ENCODE measurements around the gene TMEFF1. TPM values are rescaled to one million over a fixed set of nuclear protein-coding genes. Genes with fewer than 3 reads are reported as not detected.

TMEFF1 gene
- total RNA-seq, 1 donor from 2014 or later: 103 TPM

GRCh38 chr9:100486479-100487176, 13.7 kb downstream of the TMEFF1 start:
- no peaks in the 10 kb centered on the region for H3K27me3 ChIP-seq
- no peaks in the 10 kb centered on the region for H3F3A ChIP-seq (ENCODE audit: low read depth)
- DNase-seq (ENCODE audit: low spot score): no peak
- TF ChIP-seq EZH2phosphoT487 (IDR thresholded peaks at IDR 0.05) (no peak), EZH2 (IDR thresholded peaks at IDR 0.05) (no peak), CTCF (IDR thresholded peaks at IDR 0.05) (no peak)
- no peak overlapping the region for H3K9ac ChIP-seq
- H2AFZ ChIP-seq (replicated peaks): no peak overlapping the region
- H3K4me3 ChIP-seq: no peak overlapping the region
- no peak overlapping the region for H3K27ac ChIP-seq
- no peaks in the 10 kb centered on the region for H3K9me3 ChIP-seq (ENCODE audit: low read depth)
- H3K4me2 ChIP-seq: no peak overlapping the region
- Mint-ChIP-seq H3K4me1 (peaks cover 3% of the 10 kb centered on the region), H3K9me3 (peaks cover 28% of the 10 kb centered on the region), H3K27ac (no peak overlapping the region), H3K27me3 (ENCODE audit: insufficient read depth, low read depth) (no peaks in the 10 kb centered on the region), H3K4me3 (no peak overlapping the region), H3K36me3 (peaks cover 33% of the 10 kb centered on the region)
- H3K79me2 ChIP-seq (ENCODE audit: low read depth): peaks cover 100% of the 10 kb centered on the region
- H3K36me3 ChIP-seq: peaks cover 4% of the 10 kb centered on the region
- peaks cover 11% of the 10 kb centered on the region for H3K4me1 ChIP-seq
- H4K20me1 ChIP-seq (ENCODE audit: low read depth): peaks cover 100% of the 10 kb centered on the region

GRCh38 chr9:100488177-100488576, 15.2 kb downstream of the TMEFF1 start:
- TF ChIP-seq EZH2 (IDR thresholded peaks at IDR 0.05) (no peak), CTCF (IDR thresholded peaks at IDR 0.05) (no peak), EZH2phosphoT487 (IDR thresholded peaks at IDR 0.05) (no peak)
- Histone ChIP-seq H3K9me3 (ENCODE audit: low read depth) (no peaks in the 10 kb centered on the region), H2AFZ (replicated peaks) (no peak overlapping the region), H3K79me2 (ENCODE audit: low read depth) (peaks cover 100% of the 10 kb centered on the region), H4K20me1 (ENCODE audit: low read depth) (peaks cover 100% of the 10 kb centered on the region), H3K36me3 (peaks cover 4% of the 10 kb centered on the region), H3K27me3 (no peaks in the 10 kb centered on the region), H3F3A (ENCODE audit: low read depth) (peaks cover 8% of the 10 kb centered on the region), H3K4me3 (no peak overlapping the region), H3K4me2 (no peak overlapping the region), H3K27ac (no peak overlapping the region), H3K4me1 (peaks cover 17% of the 10 kb centered on the region), H3K9ac (no peak overlapping the region)
- no peak overlapping the region for H3K4me3 Mint-ChIP-seq
- H3K9me3 Mint-ChIP-seq: peaks cover 19% of the 10 kb centered on the region
- peaks cover 3% of the 10 kb centered on the region for H3K4me1 Mint-ChIP-seq
- H3K36me3 Mint-ChIP-seq: peaks cover 32% of the 10 kb centered on the region
- no peak for DNase-seq (ENCODE audit: low spot score)
- no peaks in the 10 kb centered on the region for H3K27me3 Mint-ChIP-seq (ENCODE audit: insufficient read depth, low read depth)
- no peak overlapping the region for H3K27ac Mint-ChIP-seq

GRCh38 chr9:100489836-100490235, 16.9 kb downstream of the TMEFF1 start:
- peaks cover 27% of the 10 kb centered on the region for H3K4me1 ChIP-seq
- no peaks in the 10 kb centered on the region for H3K9me3 ChIP-seq (ENCODE audit: low read depth)
- H3K36me3 ChIP-seq: no peaks in the 10 kb centered on the region
- no peak for TF ChIP-seq EZH2 (IDR thresholded peaks at IDR 0.05)
- no peak for TF ChIP-seq EZH2phosphoT487 (IDR thresholded peaks at IDR 0.05)
- TF ChIP-seq CTCF (IDR thresholded peaks at IDR 0.05): no peak
- no peak overlapping the region for H3K27ac ChIP-seq
- no peaks in the 10 kb centered on the region for H3K27me3 ChIP-seq
- Mint-ChIP-seq H3K9me3 (peaks cover 10% of the 10 kb centered on the region), H3K27me3 (ENCODE audit: insufficient read depth, low read depth) (no peaks in the 10 kb centered on the region), H3K4me3 (no peak overlapping the region), H3K36me3 (peaks cover 24% of the 10 kb centered on the region), H3K4me1 (peaks cover 3% of the 10 kb centered on the region), H3K27ac (no peak overlapping the region)
- H3K4me2 ChIP-seq: no peak overlapping the region
- no peak for DNase-seq (ENCODE audit: low spot score)
- H3F3A ChIP-seq (ENCODE audit: low read depth): peaks cover 8% of the 10 kb centered on the region
- no peak overlapping the region for H3K4me3 ChIP-seq
- peaks cover 100% of the 10 kb centered on the region for H3K79me2 ChIP-seq (ENCODE audit: low read depth)
- no peak overlapping the region for H2AFZ ChIP-seq (replicated peaks)
- H4K20me1 ChIP-seq (ENCODE audit: low read depth): peaks cover 100% of the 10 kb centered on the region
- H3K9ac ChIP-seq: no peak overlapping the region
